ENCODE measurements around the gene SRMS.

SRMS gene

GRCh38 chr20:63590218-63591146 is 42.9 kb upstream of the SRMS start:
- Histone ChIP-seq H3K4me3 (no peak overlapping the region), H3K9me3 (ENCODE audit: low read depth, low read length) (no peaks in the 10 kb centered on the region), H3K36me3 (ENCODE audit: insufficient read depth, low read length) (no peaks in the 10 kb centered on the region; the same call in 1 of the 2 replicates), H3K27ac (no peak overlapping the region), H3K9ac (ENCODE audit: insufficient read length) (no peak overlapping the region)
- TF ChIP-seq POLR2AphosphoS5 (IDR thresholded peaks at IDR 0.05; ENCODE audit: borderline replicate concordance, low read depth, low read length) (no peak), FOXP2 (optimal IDR thresholded peaks at IDR 0.05; ENCODE audit: control extremely low read depth, extremely low read length, insufficient read depth) (no peak), EZH2 (IDR thresholded peaks at IDR 0.05) (no peak)
- DNase-seq (ENCODE audit: low read depth, low spot score) = no peak

DNA sequence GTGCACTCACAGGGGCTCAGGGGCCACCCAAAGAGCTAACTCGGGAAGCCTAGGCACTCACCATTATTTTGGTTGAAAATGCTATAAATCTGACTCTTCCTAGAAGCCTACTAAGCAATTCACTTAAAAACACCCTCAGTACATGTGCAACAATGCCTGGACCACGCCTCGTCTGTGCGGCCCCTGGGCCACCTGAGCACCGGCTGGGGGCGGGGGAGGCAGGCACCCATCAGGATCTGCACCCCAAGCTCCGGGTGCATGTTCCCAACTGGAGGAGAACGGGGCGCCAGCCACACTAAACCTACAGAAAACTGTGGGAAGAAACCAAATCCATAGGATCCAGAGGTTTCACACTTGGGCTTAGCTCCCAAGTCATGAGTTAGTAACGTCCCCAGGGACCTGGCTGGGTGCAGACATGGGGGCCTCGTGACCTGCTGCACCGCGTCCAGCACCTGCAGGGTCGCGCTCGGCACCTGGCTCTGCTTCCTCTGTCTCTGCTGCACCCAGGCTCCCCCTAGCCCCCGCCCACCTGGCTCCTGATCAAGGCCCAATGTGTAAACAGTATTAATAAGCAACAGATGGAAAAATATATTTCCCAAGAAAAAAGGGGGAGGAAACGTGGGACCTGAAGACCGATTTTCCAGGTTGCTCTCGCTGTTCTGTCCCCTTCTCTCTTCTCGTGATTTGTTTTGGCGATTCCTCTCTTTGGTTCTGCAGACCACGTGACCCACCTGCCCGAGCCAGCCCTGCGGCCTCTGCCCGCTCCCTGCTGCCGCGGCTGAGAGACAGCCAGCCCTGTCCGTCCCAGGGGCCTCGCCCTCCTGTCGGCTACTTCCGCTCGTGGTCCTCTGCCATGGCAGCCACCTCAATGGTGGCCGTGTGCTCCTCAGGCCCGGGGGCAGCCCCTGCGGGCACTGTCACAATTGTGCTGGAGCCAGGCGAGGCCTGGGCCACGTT is 42.0 kb upstream of the SRMS start:
- DNase-seq (ENCODE audit: low read depth, low spot score) = no peak
- Histone ChIP-seq H3K36me3 (ENCODE audit: insufficient read depth, low read length) (no peaks in the 10 kb centered on the region; the same call in 1 of the 2 replicates), H3K27ac (no peak overlapping the region), H3K9me3 (ENCODE audit: low read depth, low read length) (no peaks in the 10 kb centered on the region), H3K9ac (ENCODE audit: insufficient read length) (no peak overlapping the region), H3K4me3 (no peak overlapping the region)
- TF ChIP-seq EZH2 (IDR thresholded peaks at IDR 0.05) (no peak), POLR2AphosphoS5 (IDR thresholded peaks at IDR 0.05; ENCODE audit: borderline replicate concordance, low read depth, low read length) (no peak), FOXP2 (optimal IDR thresholded peaks at IDR 0.05; ENCODE audit: control extremely low read depth, extremely low read length, insufficient read depth) (no peak)

DNA sequence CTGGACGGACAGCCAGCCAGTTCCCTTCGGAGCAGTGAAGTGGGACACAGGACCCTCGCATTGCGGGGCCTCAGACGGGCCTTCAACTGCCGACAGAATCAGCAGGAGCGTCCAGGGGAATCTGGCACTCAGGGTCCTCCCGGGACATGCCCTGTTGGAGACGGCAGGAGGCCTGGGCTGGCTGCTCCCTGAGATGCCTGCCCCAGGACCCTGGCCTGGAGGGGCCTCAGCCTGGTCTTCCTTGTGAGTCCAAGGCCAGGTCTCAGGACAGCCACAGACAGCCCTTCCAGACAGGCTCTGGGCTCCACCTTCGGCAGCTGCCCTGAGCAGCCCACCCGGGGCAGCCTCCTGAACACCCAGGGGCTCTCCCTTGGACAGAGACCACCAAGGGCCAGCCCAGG is 41.1 kb upstream of the SRMS start:
- no peak for TF ChIP-seq FOXP2 (optimal IDR thresholded peaks at IDR 0.05; ENCODE audit: control extremely low read depth, extremely low read length, insufficient read depth)
- no peak for TF ChIP-seq EZH2 (IDR thresholded peaks at IDR 0.05)
- no peak for TF ChIP-seq POLR2AphosphoS5 (IDR thresholded peaks at IDR 0.05; ENCODE audit: borderline replicate concordance, low read depth, low read length)
- Histone ChIP-seq H3K4me3 (no peak overlapping the region), H3K36me3 (ENCODE audit: insufficient read depth, low read length) (no peaks in the 10 kb centered on the region; the same call in 1 of the 2 replicates), H3K9ac (ENCODE audit: insufficient read length) (no peak overlapping the region), H3K9me3 (ENCODE audit: low read depth, low read length) (no peaks in the 10 kb centered on the region), H3K27ac (no peak overlapping the region)
- DNase-seq (ENCODE audit: low read depth, low spot score) = no peak

- DNase-seq (ENCODE audit: low read depth, low spot score) = no peak
- no peak overlapping the region for H3K9ac ChIP-seq (ENCODE audit: insufficient read length)
- H3K4me3 ChIP-seq = no peak overlapping the region
- no peaks in the 10 kb centered on the region; the same call in 1 of the 2 replicates for H3K36me3 ChIP-seq (ENCODE audit: insufficient read depth, low read length)
- no peaks in the 10 kb centered on the region for H3K9me3 ChIP-seq (ENCODE audit: low read depth, low read length)
- 0 out of 2 replicates have a peak overlapping the region, but pooled peaks have one; percentile 6 for H3K27ac ChIP-seq
- no peak for TF ChIP-seq FOXP2 (optimal IDR thresholded peaks at IDR 0.05; ENCODE audit: control extremely low read depth, extremely low read length, insufficient read depth)
- no peak for TF ChIP-seq EZH2 (IDR thresholded peaks at IDR 0.05)
- no peak for TF ChIP-seq POLR2AphosphoS5 (IDR thresholded peaks at IDR 0.05; ENCODE audit: borderline replicate concordance, low read depth, low read length)
Measured at GRCh38 chr20:63587776-63588591, 40.4 kb upstream of the SRMS start.

GRCh38 chr20:63587256-63587655 is 39.7 kb upstream of the SRMS start:
- H3K9me3 ChIP-seq (ENCODE audit: low read depth, low read length) = no peaks in the 10 kb centered on the region
- no peak overlapping the region for H3K9ac ChIP-seq (ENCODE audit: insufficient read length)
- H3K36me3 ChIP-seq (ENCODE audit: insufficient read depth, low read length) = no peaks in the 10 kb centered on the region; the same call in 1 of the 2 replicates
- H3K27ac ChIP-seq = no peak overlapping the region
- H3K4me3 ChIP-seq = no peak overlapping the region
- no peak for DNase-seq (ENCODE audit: low read depth, low spot score)
- TF ChIP-seq POLR2AphosphoS5 (IDR thresholded peaks at IDR 0.05; ENCODE audit: borderline replicate concordance, low read depth, low read length) (no peak), FOXP2 (optimal IDR thresholded peaks at IDR 0.05; ENCODE audit: control extremely low read depth, extremely low read length, insufficient read depth) (no peak), EZH2 (IDR thresholded peaks at IDR 0.05) (no peak)

DNA sequence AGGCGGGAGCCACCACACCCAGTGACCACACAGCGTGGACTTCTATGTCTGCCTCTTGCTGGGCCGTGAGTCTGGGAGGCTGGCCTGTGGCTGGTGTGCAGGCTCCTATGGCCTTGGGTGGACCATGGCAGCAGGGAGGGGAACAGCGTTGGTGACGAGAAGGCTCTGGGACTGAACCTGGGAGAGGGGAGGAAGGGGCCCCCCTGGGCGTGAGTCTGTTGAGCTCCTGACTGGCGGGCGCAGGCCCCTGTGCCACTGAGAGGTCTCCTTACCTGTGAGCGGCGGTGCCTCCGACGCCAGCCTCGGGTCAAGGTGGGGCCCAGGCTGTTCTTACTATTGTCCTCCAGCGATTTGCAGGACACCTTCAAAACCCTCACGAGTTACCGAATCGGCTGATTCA is 39.2 kb upstream of the SRMS start:
- no peak overlapping the region for H3K27ac ChIP-seq
- H3K4me3 ChIP-seq = no peak overlapping the region
- no peaks in the 10 kb centered on the region; the same call in 1 of the 2 replicates for H3K36me3 ChIP-seq (ENCODE audit: insufficient read depth, low read length)
- no peak for TF ChIP-seq FOXP2 (optimal IDR thresholded peaks at IDR 0.05; ENCODE audit: control extremely low read depth, extremely low read length, insufficient read depth)
- TF ChIP-seq EZH2 (IDR thresholded peaks at IDR 0.05) = no peak
- TF ChIP-seq POLR2AphosphoS5 (IDR thresholded peaks at IDR 0.05; ENCODE audit: borderline replicate concordance, low read depth, low read length) = no peak; the same call in 1 of the 2 replicates
- no peak for DNase-seq (ENCODE audit: low read depth, low spot score)
- H3K9ac ChIP-seq (ENCODE audit: insufficient read length) = no peak overlapping the region
- H3K9me3 ChIP-seq (ENCODE audit: low read depth, low read length) = no peaks in the 10 kb centered on the region
